GM23338 (cell line): ENCODE results near the gene C15orf61. TPM values are rescaled to one million over a fixed set of nuclear protein-coding genes. Genes with fewer than 3 reads are reported as not detected.

ENCODE experiments used
- ATAC-seq: fragments of 200-7000 bp; cut with Tn5 transposase; 3 replicates; pipeline ENCODE4 v1.9.1; 2020
- DNase-seq: peaks from one replicate; pipeline ENCODE4 v3.0.0-alpha.2; 2015; ENCODE audit warnings: low spot score
- H2AFZ ChIP-seq: fragments of 200-600 bp; sonication (generic); 2 replicates; pipeline ENCODE4 v1.8.0; 2016; ENCODE audit warnings: antibody characterized with exemption, mild to moderate bottlenecking, moderate library complexity
- H3F3A ChIP-seq: fragments of 200-600 bp; sonication (generic); replicated peaks from 2 replicates; pipeline ENCODE4 v1.8.0; 2017; ENCODE audit warnings: antibody characterized with exemption, mixed run types, low read depth
- H3K27ac ChIP-seq: fragments of 200-600 bp; sonication (generic); 2 replicates; pipeline ENCODE4 v1.6.1; 2016; ENCODE audit warnings: low read depth
- H3K27me3 ChIP-seq: fragments of 200-600 bp; sonication (generic); 2 replicates; pipeline ENCODE4 v1.8.0; 2016; ENCODE audit warnings: mild to moderate bottlenecking, mixed run types, moderate library complexity; ENCODE audit not compliant: insufficient read depth
- H3K36me3 ChIP-seq: fragments of 200-600 bp; sonication (generic); 2 replicates; pipeline ENCODE4 v1.8.0; 2016; ENCODE audit warnings: mild to moderate bottlenecking; ENCODE audit not compliant: insufficient read depth
- H3K4me1 ChIP-seq: fragments of 200-600 bp; sonication (generic); 2 replicates; pipeline ENCODE4 v1.8.0; 2016; ENCODE audit warnings: mild to moderate bottlenecking, moderate library complexity; ENCODE audit not compliant: insufficient read depth
- H3K4me2 ChIP-seq: fragments of 200-600 bp; sonication (generic); 2 replicates; pipeline ENCODE4 v1.7.1; 2017; ENCODE audit warnings: mixed run types
- H3K4me3 ChIP-seq: fragments of 200-600 bp; sonication (generic); 2 replicates; pipeline ENCODE4 v1.6.1; 2016; ENCODE audit warnings: mixed run types
- H3K79me2 ChIP-seq: fragments of 200-600 bp; sonication (generic); replicated peaks from 2 replicates; pipeline ENCODE4 v1.8.0; 2017; ENCODE audit warnings: mild to moderate bottlenecking; ENCODE audit not compliant: insufficient read depth
- H3K9me2 ChIP-seq: fragments of 200-600 bp; sonication (generic); 2 replicates; pipeline ENCODE4 v1.8.0; 2017; ENCODE audit not compliant: insufficient read depth
- H4K20me1 ChIP-seq: fragments of 200-600 bp; sonication (generic); replicated peaks from 2 replicates; pipeline ENCODE4 v1.8.0; 2017; ENCODE audit warnings: mild to moderate bottlenecking; ENCODE audit not compliant: insufficient read depth
- H3K27ac Mint-ChIP-seq: 2 replicates; pipeline ENCODE4 v1.8.0; 2020; ENCODE audit warnings: inconsistent platforms, mild to moderate bottlenecking, moderate library complexity, mixed read lengths
- H3K27me3 Mint-ChIP-seq: 3 replicates; pipeline ENCODE4 v1.8.0; 2022; ENCODE audit warnings: low read depth, mild to moderate bottlenecking, moderate library complexity, mixed read lengths, inconsistent platforms; ENCODE audit not compliant: insufficient read depth, poor library complexity
- H3K36me3 Mint-ChIP-seq: 3 replicates; pipeline ENCODE4 v1.8.0; 2021; ENCODE audit warnings: low read depth, mild to moderate bottlenecking, inconsistent platforms, moderate library complexity, mixed read lengths
- H3K4me1 Mint-ChIP-seq: 3 replicates; pipeline ENCODE4 v1.8.0; 2020; ENCODE audit warnings: mild to moderate bottlenecking, inconsistent platforms, mixed read lengths
- H3K4me3 Mint-ChIP-seq: 3 replicates; pipeline ENCODE4 v1.8.0; 2021; ENCODE audit warnings: moderate library complexity, mild to moderate bottlenecking, inconsistent platforms, mixed read lengths
- H3K9me3 Mint-ChIP-seq: 3 replicates; pipeline ENCODE4 v1.8.0; 2020; ENCODE audit warnings: moderate library complexity, mild to moderate bottlenecking, inconsistent platforms, mixed read lengths
- CREB1 ChIP-seq: fragments of 250-450 bp; sonication (Bioruptor Pico); IDR thresholded peaks from 2 replicates; pipeline ENCODE4 v1.5.0; 2020; ENCODE audit warnings: low read depth, mild to moderate bottlenecking, moderate library complexity
- EZH2 ChIP-seq: fragments of 200-600 bp; sonication (generic); IDR thresholded peaks from one replicate; pipeline ENCODE4 v1.8.0; 2017; ENCODE audit warnings: antibody characterized with exemption, mild to moderate bottlenecking, low read depth; ENCODE audit not compliant: unreplicated experiment
- EZH2phosphoT487 ChIP-seq: fragments of 200-600 bp; sonication (generic); IDR thresholded peaks from one replicate; pipeline ENCODE4 v1.8.1; 2018; ENCODE audit warnings: antibody characterized with exemption; ENCODE audit not compliant: unreplicated experiment
- JUNB ChIP-seq: IDR thresholded peaks from one replicate; pipeline ENCODE4 v1.6.1; 2016; ENCODE audit warnings: antibody characterized with exemption; ENCODE audit not compliant: unreplicated experiment
- NANOG ChIP-seq: IDR thresholded peaks from 2 replicates; pipeline ENCODE4 v1.6.1; 2016; ENCODE audit warnings: antibody characterized with exemption, borderline replicate concordance
- POLR2AphosphoS5 ChIP-seq: IDR thresholded peaks from 2 replicates; pipeline ENCODE4 v1.6.1; 2016; ENCODE audit warnings: antibody characterized with exemption, low read depth
- STAT1 ChIP-seq: IDR thresholded peaks from one replicate; pipeline ENCODE4 v1.6.1; 2016; ENCODE audit warnings: antibody characterized with exemption; ENCODE audit not compliant: unreplicated experiment
- ZNF114 ChIP-seq: fragments of 250-450 bp; sonication (Bioruptor Pico); IDR thresholded peaks from 2 replicates; pipeline ENCODE4 v1.5.0; 2020; ENCODE audit warnings: mild to moderate bottlenecking, moderate library complexity
- ZNF331 ChIP-seq: fragments of 250-450 bp; sonication (Bioruptor Pico); IDR thresholded peaks from 2 replicates; pipeline ENCODE4 v1.5.0; 2020; ENCODE audit warnings: low read depth, mild to moderate bottlenecking, moderate library complexity
- polyA plus RNA-seq: library from polyadenylated mRNA; unstranded; fragments of >200 nt; fragmentation: Nextera tagmentation; extraction: Ambion mirVana; gene quantifications from 2 replicates; pipeline ENCODE4 v1.2.1, GENCODE V29; 2016
- total RNA-seq: library from RNA; depleted of rRNA; stranded (reverse); fragments of >200 nt; shearing (Covaris generic); gene quantifications from 2 replicates; pipeline ENCODE4 v1.2.3, GENCODE V29; 2014
- TF ChIP-seq, protein P1 (sequence below), 2 experiments: fragments of 200-600 bp in 1 of 2; sonication (generic) in 1 of 2; conservative IDR thresholded peaks; 2 replicates each; pipeline versions ENCODE4 v1.5.1 to v1.6.1; 2016 to 2017; ENCODE audit warnings: antibody characterized with exemption in 2 of 2, low read depth in 2 of 2, mild to moderate bottlenecking in 2 of 2, moderate library complexity in 1 of 2
- TF ChIP-seq, protein P2 (sequence below): IDR thresholded peaks from one replicate; pipeline ENCODE4 v1.6.1; 2018; ENCODE audit warnings: antibody characterized with exemption; ENCODE audit not compliant: unreplicated experiment
- TF ChIP-seq, protein P3 (sequence below): fragments of 250-450 bp; sonication (Bioruptor Pico); IDR thresholded peaks from 2 replicates; pipeline ENCODE4 v1.5.0; 2020; ENCODE audit warnings: mild to moderate bottlenecking, moderate library complexity
- TF ChIP-seq, protein P4 (sequence below): IDR thresholded peaks from 2 replicates; pipeline ENCODE4 v1.6.1; 2016; ENCODE audit warnings: antibody characterized with exemption

Gene C15orf61
- total and polyA plus RNA-seq, 2 experiments from 2014 or later: 1.8 to 5.9 TPM

DNA sequence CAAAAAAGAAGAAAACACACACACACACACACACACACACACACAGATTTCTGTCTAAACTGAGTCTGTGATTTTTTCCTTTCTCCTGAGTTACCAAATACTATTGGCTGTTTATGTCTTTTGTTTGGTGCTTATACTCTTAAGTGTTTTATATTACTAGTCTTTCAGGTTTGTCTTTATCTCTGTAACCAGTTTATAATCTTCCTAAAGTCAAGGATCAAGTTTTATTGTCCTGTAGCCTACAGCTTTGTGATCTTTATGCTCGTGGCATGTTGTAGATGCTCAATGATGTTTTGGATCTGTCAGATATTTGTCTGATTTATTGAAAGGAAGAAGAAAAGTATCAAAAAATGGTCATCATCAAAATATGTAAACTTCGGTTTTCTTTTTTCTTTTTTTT is 26.1 kb downstream of the C15orf61 start (continued):
- TF ChIP-seq, protein P1, sequence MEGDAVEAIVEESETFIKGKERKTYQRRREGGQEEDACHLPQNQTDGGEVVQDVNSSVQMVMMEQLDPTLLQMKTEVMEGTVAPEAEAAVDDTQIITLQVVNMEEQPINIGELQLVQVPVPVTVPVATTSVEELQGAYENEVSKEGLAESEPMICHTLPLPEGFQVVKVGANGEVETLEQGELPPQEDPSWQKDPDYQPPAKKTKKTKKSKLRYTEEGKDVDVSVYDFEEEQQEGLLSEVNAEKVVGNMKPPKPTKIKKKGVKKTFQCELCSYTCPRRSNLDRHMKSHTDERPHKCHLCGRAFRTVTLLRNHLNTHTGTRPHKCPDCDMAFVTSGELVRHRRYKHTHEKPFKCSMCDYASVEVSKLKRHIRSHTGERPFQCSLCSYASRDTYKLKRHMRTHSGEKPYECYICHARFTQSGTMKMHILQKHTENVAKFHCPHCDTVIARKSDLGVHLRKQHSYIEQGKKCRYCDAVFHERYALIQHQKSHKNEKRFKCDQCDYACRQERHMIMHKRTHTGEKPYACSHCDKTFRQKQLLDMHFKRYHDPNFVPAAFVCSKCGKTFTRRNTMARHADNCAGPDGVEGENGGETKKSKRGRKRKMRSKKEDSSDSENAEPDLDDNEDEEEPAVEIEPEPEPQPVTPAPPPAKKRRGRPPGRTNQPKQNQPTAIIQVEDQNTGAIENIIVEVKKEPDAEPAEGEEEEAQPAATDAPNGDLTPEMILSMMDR (conservative IDR thresholded peaks at IDR 0.05; ENCODE audit: low read depth in 2 of 2): no peak
- no peak for TF ChIP-seq JUNB
- TF ChIP-seq EZH2phosphoT487: no peak

DNA sequence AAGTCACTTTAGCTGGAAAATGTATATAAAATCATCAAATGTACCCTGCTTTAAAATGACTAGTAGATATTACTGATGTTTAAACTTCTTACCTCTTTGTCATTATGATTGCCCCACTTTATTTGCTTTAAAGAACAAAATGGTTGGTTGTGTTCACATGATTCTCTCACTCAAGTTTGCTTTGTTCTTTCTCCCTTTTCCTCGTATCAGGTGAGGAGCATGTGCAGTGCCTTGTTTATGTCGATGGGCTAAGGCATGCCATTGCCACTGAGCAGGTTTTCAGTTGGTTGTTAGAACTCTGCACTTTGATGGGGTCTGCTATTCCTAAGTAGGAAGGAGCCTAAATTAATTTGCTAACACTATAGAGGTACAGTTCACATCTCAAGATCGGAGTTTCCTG is 26.9 kb downstream of the C15orf61 start:
- Mint-ChIP-seq H3K4me1 (peaks cover 27% of the 10 kb centered on the region), H3K4me3 (no peak overlapping the region), H3K36me3 (peaks cover 5% of the 10 kb centered on the region; the same call in 2 of the 3 replicates), H3K9me3 (no peaks in the 10 kb centered on the region), H3K27me3 (peaks cover 4% of the 10 kb centered on the region), H3K27ac (no peak overlapping the region)
- Histone ChIP-seq H3K9me2 (no peaks in the 10 kb centered on the region), H3K27me3 (no peaks in the 10 kb centered on the region), H2AFZ (no peak overlapping the region), H3K36me3 (no peaks in the 10 kb centered on the region; the same call in 1 of the 2 replicates), H3K4me2 (peak overlapping the region; percentile 50; the same call in 1 of the 2 replicates), H3K79me2 (0 out of 2 replicates have a peak, but pooled peaks cover 4% of the 10 kb centered on the region), H3K27ac (peak overlapping the region; percentile 4; the same call in 1 of the 2 replicates), H3K4me3 (no peak overlapping the region), H3K4me1 (peaks cover 26% of the 10 kb centered on the region), H3F3A (no peaks in the 10 kb centered on the region; the same call in 1 of the 2 replicates), H4K20me1 (no peaks in the 10 kb centered on the region)
- ATAC-seq (peak; percentile 18), DNase-seq (no peak)
- TF ChIP-seq JUNB (no peak), POLR2AphosphoS5 (no peak), ZNF114 (CRISPR knock-in tag) (no peak), STAT1 (no peak), ZNF331 (CRISPR knock-in tag) (no peak), EZH2 (no peak), NANOG (no peak), EZH2phosphoT487 (no peak), CREB1 (no peak)
- TF ChIP-seq, protein P2, sequence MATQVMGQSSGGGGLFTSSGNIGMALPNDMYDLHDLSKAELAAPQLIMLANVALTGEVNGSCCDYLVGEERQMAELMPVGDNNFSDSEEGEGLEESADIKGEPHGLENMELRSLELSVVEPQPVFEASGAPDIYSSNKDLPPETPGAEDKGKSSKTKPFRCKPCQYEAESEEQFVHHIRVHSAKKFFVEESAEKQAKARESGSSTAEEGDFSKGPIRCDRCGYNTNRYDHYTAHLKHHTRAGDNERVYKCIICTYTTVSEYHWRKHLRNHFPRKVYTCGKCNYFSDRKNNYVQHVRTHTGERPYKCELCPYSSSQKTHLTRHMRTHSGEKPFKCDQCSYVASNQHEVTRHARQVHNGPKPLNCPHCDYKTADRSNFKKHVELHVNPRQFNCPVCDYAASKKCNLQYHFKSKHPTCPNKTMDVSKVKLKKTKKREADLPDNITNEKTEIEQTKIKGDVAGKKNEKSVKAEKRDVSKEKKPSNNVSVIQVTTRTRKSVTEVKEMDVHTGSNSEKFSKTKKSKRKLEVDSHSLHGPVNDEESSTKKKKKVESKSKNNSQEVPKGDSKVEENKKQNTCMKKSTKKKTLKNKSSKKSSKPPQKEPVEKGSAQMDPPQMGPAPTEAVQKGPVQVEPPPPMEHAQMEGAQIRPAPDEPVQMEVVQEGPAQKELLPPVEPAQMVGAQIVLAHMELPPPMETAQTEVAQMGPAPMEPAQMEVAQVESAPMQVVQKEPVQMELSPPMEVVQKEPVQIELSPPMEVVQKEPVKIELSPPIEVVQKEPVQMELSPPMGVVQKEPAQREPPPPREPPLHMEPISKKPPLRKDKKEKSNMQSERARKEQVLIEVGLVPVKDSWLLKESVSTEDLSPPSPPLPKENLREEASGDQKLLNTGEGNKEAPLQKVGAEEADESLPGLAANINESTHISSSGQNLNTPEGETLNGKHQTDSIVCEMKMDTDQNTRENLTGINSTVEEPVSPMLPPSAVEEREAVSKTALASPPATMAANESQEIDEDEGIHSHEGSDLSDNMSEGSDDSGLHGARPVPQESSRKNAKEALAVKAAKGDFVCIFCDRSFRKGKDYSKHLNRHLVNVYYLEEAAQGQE: no peak
- TF ChIP-seq, protein P3, sequence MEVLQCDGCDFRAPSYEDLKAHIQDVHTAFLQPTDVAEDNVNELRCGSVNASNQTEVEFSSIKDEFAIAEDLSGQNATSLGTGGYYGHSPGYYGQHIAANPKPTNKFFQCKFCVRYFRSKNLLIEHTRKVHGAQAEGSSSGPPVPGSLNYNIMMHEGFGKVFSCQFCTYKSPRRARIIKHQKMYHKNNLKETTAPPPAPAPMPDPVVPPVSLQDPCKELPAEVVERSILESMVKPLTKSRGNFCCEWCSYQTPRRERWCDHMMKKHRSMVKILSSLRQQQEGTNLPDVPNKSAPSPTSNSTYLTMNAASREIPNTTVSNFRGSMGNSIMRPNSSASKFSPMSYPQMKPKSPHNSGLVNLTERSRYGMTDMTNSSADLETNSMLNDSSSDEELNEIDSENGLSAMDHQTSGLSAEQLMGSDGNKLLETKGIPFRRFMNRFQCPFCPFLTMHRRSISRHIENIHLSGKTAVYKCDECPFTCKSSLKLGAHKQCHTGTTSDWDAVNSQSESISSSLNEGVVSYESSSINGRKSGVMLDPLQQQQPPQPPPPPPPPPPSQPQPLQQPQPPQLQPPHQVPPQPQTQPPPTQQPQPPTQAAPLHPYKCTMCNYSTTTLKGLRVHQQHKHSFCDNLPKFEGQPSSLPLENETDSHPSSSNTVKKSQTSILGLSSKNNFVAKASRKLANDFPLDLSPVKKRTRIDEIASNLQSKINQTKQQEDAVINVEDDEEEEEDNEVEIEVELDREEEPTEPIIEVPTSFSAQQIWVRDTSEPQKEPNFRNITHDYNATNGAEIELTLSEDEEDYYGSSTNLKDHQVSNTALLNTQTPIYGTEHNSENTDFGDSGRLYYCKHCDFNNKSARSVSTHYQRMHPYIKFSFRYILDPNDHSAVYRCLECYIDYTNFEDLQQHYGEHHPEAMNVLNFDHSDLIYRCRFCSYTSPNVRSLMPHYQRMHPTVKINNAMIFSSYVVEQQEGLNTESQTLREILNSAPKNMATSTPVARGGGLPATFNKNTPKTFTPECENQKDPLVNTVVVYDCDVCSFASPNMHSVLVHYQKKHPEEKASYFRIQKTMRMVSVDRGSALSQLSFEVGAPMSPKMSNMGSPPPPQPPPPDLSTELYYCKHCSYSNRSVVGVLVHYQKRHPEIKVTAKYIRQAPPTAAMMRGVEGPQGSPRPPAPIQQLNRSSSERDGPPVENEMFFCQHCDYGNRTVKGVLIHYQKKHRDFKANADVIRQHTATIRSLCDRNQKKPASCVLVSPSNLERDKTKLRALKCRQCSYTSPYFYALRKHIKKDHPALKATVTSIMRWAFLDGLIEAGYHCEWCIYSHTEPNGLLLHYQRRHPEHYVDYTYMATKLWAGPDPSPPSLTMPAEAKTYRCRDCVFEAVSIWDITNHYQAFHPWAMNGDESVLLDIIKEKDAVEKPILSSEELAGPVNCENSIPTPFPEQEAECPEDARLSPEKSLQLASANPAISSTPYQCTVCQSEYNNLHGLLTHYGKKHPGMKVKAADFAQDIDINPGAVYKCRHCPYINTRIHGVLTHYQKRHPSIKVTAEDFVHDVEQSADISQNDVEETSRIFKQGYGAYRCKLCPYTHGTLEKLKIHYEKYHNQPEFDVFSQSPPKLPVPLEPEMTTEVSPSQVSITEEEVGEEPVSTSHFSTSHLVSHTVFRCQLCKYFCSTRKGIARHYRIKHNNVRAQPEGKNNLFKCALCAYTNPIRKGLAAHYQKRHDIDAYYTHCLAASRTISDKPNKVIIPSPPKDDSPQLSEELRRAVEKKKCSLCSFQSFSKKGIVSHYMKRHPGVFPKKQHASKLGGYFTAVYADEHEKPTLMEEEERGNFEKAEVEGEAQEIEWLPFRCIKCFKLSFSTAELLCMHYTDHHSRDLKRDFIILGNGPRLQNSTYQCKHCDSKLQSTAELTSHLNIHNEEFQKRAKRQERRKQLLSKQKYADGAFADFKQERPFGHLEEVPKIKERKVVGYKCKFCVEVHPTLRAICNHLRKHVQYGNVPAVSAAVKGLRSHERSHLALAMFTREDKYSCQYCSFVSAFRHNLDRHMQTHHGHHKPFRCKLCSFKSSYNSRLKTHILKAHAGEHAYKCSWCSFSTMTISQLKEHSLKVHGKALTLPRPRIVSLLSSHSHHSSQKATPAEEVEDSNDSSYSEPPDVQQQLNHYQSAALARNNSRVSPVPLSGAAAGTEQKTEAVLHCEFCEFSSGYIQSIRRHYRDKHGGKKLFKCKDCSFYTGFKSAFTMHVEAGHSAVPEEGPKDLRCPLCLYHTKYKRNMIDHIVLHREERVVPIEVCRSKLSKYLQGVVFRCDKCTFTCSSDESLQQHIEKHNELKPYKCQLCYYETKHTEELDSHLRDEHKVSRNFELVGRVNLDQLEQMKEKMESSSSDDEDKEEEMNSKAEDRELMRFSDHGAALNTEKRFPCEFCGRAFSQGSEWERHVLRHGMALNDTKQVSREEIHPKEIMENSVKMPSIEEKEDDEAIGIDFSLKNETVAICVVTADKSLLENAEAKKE (CRISPR knock-in tag): no peak
- TF ChIP-seq, protein P4, sequence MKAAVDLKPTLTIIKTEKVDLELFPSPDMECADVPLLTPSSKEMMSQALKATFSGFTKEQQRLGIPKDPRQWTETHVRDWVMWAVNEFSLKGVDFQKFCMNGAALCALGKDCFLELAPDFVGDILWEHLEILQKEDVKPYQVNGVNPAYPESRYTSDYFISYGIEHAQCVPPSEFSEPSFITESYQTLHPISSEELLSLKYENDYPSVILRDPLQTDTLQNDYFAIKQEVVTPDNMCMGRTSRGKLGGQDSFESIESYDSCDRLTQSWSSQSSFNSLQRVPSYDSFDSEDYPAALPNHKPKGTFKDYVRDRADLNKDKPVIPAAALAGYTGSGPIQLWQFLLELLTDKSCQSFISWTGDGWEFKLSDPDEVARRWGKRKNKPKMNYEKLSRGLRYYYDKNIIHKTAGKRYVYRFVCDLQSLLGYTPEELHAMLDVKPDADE: no peak
